Activated gamma-delta T cell treated with anti-CD3 and anti-CD28 coated beads, Interleukin-2, amount 50 U/mL, for 16 hours (primary cell): ENCODE data around the gene NLGN4Y.

Experiments
- DNase-seq: peaks from one replicate; pipeline ENCODE4 v3.0.0-alpha.2; 2020; ENCODE audit warnings: low read depth

Gene NLGN4Y

GRCh38 chrY:14644157-14644952 is 120.0 kb downstream of the NLGN4Y start:
- DNase-seq: no peak

GRCh38 chrY:14679181-14679580 is 154.9 kb downstream of the NLGN4Y start:
- DNase-seq: no peak

- DNase-seq: no peak
These were observed 170.2 kb downstream of the NLGN4Y start for GRCh38 chrY:14694543-14694942.

GRCh38 chrY:14708158-14708557 is 183.8 kb downstream of the NLGN4Y start:
- DNase-seq: no peak

- DNase-seq: no peak
These were observed 217.3 kb downstream of the NLGN4Y start for GRCh38 chrY:14741596-14741995.

GRCh38 chrY:14748329-14748728 is 224.0 kb downstream of the NLGN4Y start:
- no peak for DNase-seq

- DNase-seq: no peak
These were observed 231.2 kb downstream of the NLGN4Y start for GRCh38 chrY:14755571-14755970.

GRCh38 chrY:14762903-14763302 is 238.6 kb downstream of the NLGN4Y start:
- DNase-seq: no peak

- no peak for DNase-seq
These were observed 239.3 kb downstream of the NLGN4Y start for GRCh38 chrY:14763600-14763999.

- DNase-seq: no peak
These were observed 253.9 kb downstream of the NLGN4Y start for GRCh38 chrY:14778208-14778607.

- no peak for DNase-seq
These were observed 268.8 kb downstream of the NLGN4Y start for GRCh38 chrY:14793104-14793503.

GRCh38 chrY:14793674-14794073 is 269.3 kb downstream of the NLGN4Y start:
- DNase-seq: no peak

- no peak for DNase-seq
These were observed 273.7 kb downstream of the NLGN4Y start for GRCh38 chrY:14798010-14798409.

GRCh38 chrY:14801096-14801495 is 276.8 kb downstream of the NLGN4Y start:
- no peak for DNase-seq

GRCh38 chrY:14802125-14802524 is 277.8 kb downstream of the NLGN4Y start:
- no peak for DNase-seq

GRCh38 chrY:14804041-14804440 is 279.7 kb downstream of the NLGN4Y start:
- DNase-seq: no peak

GRCh38 chrY:14818452-14818851 is 294.1 kb downstream of the NLGN4Y start:
- DNase-seq: no peak

GRCh38 chrY:14822201-14822600 is 297.9 kb downstream of the NLGN4Y start:
- no peak for DNase-seq

GRCh38 chrY:14822906-14823305 is 298.6 kb downstream of the NLGN4Y start:
- DNase-seq: no peak

GRCh38 chrY:14824583-14824982 is 300.3 kb downstream of the NLGN4Y start:
- no peak for DNase-seq

GRCh38 chrY:14825728-14826127 is 301.4 kb downstream of the NLGN4Y start:
- DNase-seq: no peak

- DNase-seq: no peak
These were observed 304.2 kb downstream of the NLGN4Y start for GRCh38 chrY:14828531-14828930.

GRCh38 chrY:14829366-14829885 is 305.1 kb downstream of the NLGN4Y start:
- DNase-seq: no peak
